HG03520 (cell line): ENCODE results near the gene SLC35G3.
A peak's percentile ranks its signal among the peaks of the same experiment; 100 is the strongest.
"Not testable (repeated sequence)": the region's sequence is repeated elsewhere in the genome, so short reads cannot be mapped to it uniquely, and the experiment has no call there.

Experiments
- ATAC-seq: cut with Tn5 transposase; IDR thresholded peaks from one replicate; pipeline ENCODE4 v1.9.1; 2021; ENCODE audit warnings: mild to moderate bottlenecking, moderate library complexity; ENCODE audit not compliant: unreplicated experiment

Gene SLC35G3

GRCh38 chr17:35194001-35194400 lies at the start of gene SLC35G3:
Gene SLC35G3, minus strand, starts transcription at chr17:35194393. Its CDS starts 86 bp downstream, at chr17:35194307.
- not testable (repeated sequence) for ATAC-seq

DNA sequence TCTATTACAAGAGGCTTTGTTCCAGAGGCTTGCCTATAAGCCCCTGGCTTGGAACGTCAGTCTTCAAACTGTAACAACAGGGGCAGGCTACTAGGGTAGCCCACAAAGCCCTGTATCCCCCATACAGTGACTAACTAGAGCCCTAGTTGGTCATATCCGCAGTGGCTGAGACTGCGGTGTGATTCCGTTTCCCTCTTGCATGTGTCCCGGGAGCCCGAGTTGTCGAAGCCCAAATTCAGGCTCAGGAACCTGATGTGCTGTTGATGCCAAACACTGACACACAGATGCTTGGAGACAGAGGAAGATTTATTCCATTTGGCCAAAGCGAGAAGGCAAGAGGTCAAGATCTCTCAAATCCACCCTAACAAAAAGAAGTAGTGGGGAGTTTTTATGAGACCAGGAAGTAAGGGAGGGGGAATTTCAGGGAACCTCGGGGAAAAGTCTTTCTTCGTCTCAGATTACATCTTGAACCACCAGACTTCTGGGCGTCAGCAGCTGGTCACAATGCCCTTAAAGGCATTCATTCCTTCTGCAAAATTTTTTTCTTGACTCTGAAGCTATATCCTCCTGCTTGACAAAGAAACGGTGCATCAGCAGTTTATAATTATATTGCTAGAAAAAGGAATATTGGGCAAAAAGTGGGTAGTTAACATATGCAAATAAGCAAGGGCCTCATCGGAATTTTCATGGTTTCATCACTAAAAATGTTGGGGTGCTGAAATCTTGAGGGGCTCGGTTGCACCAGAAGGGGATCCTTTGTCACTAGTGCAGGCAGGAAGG lies 49.6 kb upstream of the SLC35G3 start:
- no peak for ATAC-seq

DNA sequence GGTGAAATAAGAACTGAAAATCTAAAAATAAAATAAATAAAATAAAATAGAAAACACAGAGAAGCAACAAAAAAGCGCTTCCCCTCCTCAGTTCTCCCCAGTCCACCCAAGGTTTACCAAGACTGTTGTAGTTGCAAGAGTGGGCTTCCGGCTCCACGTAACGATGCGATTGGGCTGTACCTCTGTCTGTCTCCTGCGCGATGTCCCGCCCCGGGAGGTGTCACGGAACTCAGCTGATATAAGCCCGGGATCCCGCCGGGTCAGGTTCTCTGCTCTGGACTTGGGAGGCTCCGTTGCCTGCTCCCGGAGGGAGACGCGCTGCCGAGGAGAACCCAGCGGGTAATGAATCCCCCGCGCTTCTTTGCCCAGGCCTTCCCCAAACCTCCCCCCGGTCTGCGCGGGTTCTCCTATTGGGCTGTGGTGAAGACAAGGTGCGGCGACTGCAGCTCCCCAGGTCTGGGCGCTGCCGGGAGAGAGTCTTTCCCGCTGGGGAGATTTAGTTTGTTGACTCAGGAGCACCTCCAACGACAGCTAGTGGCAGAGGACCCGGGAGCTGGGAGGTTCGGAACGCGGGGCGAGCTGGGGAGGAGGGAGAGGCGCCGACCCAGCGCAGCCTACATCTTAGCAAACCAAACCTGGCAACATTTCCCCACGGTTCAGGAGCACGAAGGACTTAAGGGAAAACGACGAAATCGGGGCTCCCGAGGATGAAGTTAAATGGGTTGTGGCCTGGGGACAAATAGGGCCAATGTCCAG lies 48.8 kb upstream of the SLC35G3 start, which contains the start of gene SLFN5:
Gene SLFN5 (plus strand): TSS at position 268 of the 756 bp plus-strand sequence. CDS start 15,619 bp downstream, outside the sequence.
- ATAC-seq = peak; percentile 57

DNA sequence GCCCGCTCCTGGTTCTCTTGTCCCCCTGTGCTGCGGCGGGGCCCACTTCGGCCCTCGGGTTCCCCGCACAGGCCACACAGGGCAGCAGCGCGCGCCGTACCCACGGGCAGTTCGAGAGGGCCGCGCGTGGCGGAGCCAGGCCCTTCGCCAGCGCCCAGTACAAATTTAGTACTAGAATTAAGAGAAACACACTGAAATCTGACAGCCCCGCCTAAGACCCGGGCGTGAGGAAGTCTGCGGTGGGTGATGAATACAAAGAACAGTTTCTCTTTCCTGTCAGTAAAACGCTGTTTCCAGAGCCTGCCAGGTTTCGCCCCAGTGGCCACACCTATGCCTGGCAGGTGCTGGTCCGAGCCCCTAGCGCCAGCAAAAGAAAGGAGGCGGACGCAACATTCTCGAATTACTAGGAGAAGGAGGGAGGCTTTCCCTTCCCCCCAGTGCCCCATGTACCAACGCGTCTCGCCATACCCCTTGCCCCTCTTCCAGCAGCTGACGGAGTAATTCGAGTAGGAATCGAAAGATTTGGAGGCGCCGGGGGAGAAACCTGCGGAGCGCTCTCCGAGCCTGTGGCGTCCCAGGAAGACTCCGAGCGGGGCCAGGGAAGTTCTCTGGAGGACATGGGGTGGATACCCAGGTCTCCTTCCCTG lies 48.1 kb upstream of the SLC35G3 start:
- ATAC-seq = peak; percentile 55

DNA sequence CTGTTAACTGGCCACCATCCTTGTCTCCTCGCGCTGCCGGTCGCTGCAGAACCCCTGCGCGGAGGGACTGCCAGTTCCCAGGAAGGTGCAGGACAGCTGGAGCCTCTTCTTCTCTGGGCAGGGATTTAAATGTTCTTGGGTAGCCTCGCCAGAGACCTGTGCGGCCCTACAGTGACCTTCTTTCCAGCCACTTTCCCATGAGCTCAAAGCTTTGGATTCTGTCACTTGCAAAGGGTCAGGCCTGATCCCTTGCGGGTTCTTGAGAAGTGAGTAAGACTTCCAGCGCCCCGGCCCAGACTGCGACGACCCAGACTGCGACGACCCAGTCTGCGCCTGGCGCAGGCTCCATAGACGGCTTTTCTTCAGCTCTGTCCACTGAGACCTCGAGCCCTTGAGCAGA lies 47.3 kb upstream of the SLC35G3 start:
- ATAC-seq = no peak

DNA sequence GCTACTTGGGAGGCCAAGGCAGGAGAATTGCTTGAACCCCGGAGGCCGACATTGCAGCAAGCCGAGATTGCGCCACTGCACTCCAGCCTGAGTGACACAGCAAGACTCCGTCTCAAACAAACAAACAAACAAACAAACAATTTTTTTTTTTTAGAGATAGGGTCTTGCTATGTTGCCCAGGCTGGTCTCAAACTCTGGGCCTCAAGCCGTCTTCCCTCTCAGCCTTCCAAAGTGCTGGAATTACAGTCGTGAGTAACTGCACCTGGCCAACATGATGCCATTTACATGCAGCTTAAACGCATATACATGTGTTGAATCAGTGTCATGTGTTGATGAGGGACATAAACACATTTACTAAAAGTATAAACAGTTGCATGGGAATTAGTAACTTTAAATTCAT lies 46.7 kb upstream of the SLC35G3 start:
- ATAC-seq = no peak

DNA sequence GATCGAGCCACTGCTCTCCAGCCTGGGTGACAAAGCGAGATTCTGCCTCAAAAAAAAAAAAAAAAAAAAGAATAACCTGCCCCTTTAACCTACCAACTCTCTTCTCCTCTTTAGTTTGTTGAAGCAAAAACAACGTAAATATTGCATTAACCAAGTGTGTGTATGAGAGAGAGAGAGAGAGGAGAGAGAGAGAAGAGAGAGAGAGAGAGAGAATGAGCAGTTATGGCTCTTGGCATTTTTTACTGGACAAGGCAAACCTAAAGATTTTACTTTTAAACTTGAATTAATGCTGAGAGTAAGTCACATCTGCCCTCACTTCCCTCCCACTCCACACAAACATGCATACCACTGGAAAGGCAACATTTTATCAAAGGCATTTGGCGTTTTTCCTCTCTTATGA lies 45.6 kb upstream of the SLC35G3 start:
- ATAC-seq = no peak

DNA sequence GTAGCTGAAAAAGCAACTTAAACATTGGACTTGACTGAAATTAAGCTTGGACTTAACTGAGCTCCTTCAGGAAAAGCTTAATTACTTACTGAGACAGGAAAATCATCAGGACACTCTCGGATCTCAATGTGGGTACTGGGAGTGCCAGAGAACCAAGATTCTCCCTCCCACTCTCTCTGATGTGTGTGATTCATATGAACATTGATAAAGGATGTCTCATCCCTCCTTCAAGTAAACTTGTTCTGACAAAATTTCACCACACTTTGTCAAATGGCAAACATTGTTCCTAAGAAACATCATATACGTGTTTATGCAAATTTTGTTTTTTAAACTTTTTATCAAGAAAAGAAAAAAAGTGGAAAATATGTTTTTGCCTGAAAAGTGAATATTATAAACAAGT lies 44.6 kb upstream of the SLC35G3 start:
- no peak for ATAC-seq

- ATAC-seq = no peak
These were observed 42.6 kb upstream of the SLC35G3 start for GRCh38 chr17:35236821-35237220.

- ATAC-seq = no peak
These were observed 41.7 kb upstream of the SLC35G3 start for GRCh38 chr17:35235917-35236316.

- ATAC-seq = no peak
These were observed 41.1 kb upstream of the SLC35G3 start for GRCh38 chr17:35235289-35235688.

GRCh38 chr17:35234315-35234714 lies 40.1 kb upstream of the SLC35G3 start:
- ATAC-seq = not testable (repeated sequence)

DNA sequence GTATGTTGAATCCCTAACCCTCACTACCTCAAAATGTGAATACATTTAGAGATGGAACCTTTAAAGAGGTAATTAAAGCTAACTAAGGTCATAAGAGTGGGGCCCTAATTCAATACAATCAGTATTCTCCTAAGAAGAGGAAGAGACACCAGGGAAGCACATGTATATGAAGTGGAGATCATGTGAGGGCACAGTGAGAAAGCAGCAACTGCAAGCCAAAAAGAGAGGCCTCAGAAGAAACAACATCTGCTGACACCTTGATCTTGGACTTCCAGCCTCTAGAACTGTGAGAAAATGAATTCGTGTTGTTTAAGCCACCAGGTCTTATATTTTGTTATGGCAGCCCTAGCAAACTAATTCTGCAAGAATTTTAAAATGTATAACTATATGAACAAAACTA lies 35.4 kb upstream of the SLC35G3 start:
- ATAC-seq = no peak

GRCh38 chr17:35227546-35227945 lies 33.4 kb upstream of the SLC35G3 start:
- ATAC-seq = no peak

GRCh38 chr17:35224436-35224835 lies 30.2 kb upstream of the SLC35G3 start:
- ATAC-seq = no peak

DNA sequence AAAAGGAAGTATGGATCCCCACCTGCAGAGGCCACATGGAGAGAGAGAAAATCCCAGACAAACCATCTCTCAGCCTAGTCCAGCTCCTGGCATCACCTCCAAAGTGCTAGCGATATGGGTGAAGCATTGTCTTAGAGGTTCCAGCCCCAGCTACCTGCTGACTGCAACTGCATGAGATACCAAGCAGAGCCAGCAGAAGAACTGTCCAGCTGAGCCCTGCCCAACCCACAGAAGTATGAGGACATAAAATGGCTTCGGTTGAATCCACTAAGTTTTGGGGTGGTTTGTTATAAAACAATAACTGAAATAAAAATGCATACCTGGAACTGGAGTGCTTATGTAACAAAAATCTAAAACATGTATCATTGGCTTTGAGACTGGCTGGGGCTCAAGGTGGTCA lies 28.3 kb upstream of the SLC35G3 start:
- no peak for ATAC-seq

DNA sequence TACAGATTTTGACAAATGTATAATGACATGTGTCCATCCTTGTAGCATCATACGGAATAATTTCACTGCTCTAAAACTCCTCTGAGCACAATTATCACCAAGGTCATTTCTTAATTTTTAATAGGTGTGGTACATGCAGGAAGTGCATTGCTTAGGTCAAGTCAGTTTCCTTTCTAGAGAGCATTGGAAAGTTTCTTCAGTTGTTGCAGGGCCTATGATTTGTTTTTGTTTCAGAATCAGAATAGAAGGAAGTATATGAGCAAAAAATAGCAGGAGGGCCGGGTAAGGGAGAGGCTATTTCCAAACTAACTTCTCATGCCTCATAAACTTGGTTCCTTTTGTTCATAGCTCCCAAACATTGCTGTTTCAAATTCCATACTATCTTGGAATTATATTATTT lies 24.7 kb upstream of the SLC35G3 start:
- no peak for ATAC-seq

DNA sequence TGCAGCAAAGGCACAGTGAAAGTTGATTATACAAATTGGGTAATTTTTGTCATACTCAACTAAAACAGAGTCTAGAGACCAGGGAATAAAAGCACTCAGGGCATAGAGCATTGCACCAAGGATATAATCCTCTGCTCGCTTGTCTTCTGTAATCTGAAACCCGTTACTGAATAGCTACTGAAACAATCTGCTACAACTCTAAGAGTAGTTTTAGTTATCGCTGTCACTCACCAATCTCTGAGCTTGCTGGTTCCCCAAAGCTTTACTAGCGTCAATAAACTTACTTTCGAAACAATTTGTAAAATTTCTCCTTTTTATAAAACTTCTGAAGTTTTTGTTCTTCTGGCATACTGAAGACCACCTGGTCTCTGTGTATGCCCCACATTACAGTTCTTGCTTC lies 22.9 kb upstream of the SLC35G3 start:
- no peak for ATAC-seq

DNA sequence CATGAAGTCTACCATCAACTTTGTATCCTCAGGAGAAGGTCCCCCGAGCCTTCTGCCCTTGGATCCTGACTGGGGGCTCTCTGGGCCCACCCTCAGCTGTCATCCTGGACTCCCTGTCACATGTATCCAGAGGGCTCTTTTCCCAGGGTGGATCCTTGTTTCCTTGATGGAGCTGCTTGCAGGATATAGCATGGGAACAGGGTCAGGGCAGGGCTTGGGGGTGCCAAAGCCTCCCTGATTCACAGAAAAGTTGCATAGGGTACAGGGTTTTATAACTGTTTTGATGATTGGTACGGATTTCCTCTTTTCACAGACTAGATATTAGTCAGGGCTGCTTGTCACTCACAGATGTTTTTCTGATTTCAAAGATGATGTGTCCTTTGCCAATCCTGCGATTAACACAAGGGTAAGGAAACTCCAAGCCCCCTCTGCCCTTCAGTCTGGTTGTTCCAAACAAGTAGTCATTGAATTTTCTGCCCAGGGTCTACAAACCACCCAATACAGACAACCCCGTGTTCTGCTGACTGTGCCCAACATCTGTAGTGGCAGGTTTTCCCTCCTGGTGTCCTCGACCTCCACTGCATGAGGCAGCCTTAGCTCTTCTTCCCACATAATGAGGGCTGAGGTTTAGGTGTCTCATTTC lies 20.6 kb upstream of the SLC35G3 start:
- no peak for ATAC-seq

- no peak for ATAC-seq
These were observed 20.0 kb upstream of the SLC35G3 start for GRCh38 chr17:35214192-35214591.

- ATAC-seq = no peak
These were observed 19.3 kb upstream of the SLC35G3 start for GRCh38 chr17:35213412-35213940.
